DOHH2 (cell line): Measurements from ENCODE around the gene ZBTB9.

Experiments used
- CTCF ChIP-seq: fragments of 200-600 bp; sonication (generic); IDR thresholded peaks from one replicate; pipeline ENCODE4 v1.5.1; 2014; ENCODE audit warnings: antibody characterized with exemption, mild to moderate bottlenecking, low read depth, low read length; ENCODE audit not compliant: poor library complexity, severe bottlenecking
- EZH2phosphoT487 ChIP-seq: fragments of 200-600 bp; sonication (generic); IDR thresholded peaks from 2 replicates; pipeline ENCODE4 v1.6.1; 2017; ENCODE audit warnings: borderline replicate concordance, mild to moderate bottlenecking, antibody characterized with exemption, low read length, moderate library complexity, mixed read lengths

GRCh38 chr6:33477864-33478263 lies 23.5 kb downstream of the ZBTB9 start:
- TF ChIP-seq EZH2phosphoT487 (no peak), CTCF (no peak)
